ENCODE data around the gene MARF1. TPM values are rescaled to one million over a fixed set of nuclear protein-coding genes. Genes with fewer than 3 reads are reported as not detected.
A peak's percentile ranks its signal among the peaks of the same experiment; 100 is the strongest.
"Not testable (repeated sequence)": the region's sequence is repeated elsewhere in the genome, so short reads cannot be mapped to it uniquely, and the experiment has no call there.

MARF1 gene, protein sequence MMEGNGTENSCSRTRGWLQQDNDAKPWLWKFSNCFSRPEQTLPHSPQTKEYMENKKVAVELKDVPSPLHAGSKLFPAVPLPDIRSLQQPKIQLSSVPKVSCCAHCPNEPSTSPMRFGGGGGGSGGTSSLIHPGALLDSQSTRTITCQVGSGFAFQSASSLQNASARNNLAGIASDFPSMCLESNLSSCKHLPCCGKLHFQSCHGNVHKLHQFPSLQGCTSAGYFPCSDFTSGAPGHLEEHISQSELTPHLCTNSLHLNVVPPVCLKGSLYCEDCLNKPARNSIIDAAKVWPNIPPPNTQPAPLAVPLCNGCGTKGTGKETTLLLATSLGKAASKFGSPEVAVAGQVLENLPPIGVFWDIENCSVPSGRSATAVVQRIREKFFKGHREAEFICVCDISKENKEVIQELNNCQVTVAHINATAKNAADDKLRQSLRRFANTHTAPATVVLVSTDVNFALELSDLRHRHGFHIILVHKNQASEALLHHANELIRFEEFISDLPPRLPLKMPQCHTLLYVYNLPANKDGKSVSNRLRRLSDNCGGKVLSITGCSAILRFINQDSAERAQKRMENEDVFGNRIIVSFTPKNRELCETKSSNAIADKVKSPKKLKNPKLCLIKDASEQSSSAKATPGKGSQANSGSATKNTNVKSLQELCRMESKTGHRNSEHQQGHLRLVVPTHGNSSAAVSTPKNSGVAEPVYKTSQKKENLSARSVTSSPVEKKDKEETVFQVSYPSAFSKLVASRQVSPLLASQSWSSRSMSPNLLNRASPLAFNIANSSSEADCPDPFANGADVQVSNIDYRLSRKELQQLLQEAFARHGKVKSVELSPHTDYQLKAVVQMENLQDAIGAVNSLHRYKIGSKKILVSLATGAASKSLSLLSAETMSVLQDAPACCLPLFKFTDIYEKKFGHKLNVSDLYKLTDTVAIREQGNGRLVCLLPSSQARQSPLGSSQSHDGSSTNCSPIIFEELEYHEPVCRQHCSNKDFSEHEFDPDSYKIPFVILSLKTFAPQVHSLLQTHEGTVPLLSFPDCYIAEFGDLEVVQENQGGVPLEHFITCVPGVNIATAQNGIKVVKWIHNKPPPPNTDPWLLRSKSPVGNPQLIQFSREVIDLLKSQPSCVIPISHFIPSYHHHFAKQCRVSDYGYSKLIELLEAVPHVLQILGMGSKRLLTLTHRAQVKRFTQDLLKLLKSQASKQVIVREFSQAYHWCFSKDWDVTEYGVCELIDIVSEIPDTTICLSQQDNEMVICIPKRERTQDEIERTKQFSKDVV (N-terminal part only)
- 76.2 to 79.1 TPM (median 76.6 TPM) in 3 replicates for total RNA-seq

DNA sequence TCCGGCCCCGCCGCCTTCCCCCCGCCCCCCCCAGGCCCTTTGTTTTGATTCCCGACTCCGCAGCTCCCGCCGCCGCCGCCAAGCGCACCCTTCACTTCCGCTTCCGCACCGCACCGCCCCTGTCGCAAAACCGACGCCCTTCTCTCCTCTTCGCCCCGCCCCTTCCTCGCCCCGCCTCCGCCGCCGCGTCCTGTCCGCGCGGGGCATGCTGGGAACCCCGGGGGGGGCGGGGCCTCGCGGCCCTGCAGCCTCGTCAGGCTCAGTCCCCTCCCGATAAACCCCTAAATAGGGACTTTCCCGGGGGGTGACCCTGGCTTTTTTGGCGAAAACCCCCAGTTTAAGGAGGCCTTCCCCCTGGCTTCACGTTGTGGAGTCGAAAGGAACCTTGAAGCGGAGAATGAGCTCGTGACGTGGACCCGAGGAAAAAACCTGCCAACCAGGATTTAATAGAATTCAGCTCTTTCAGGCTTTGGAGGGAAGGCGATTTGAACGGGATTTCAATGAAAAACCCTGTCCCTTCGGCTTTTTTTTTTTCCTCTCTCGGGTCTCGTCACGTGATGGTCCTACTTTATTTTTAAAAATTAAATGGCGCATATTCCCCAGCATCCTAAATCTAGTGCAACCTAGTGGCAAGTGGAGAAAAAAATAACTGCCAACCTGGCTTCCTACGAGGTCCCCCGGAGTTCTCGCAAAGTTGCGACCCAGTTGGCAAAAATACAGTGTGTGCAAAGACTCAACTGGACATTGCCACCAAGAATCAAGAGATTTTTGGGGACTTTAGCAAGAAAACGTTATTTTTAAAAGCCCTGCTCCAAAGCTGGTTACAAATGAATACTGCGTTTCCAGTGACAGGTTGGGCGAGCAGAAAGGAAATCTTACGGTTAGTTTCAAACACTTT is at the start of gene MARF1:
Gene MARF1 (minus strand): TSS at position 107 of the 898 bp plus-strand sequence. CDS start 3,921 bp downstream, outside the sequence.
- peak; percentile 99 for DNase-seq (ENCODE audit: low spot score in 2 of 2, unreplicated experiment in 2 of 2)
- Mint-ChIP-seq H3K36me3 (peaks cover 8% of the 10 kb centered on the region), H3K27ac (peak within 1 kb of the TSS; percentile 98), H3K9me3 (no peaks in the 10 kb centered on the region), H3K27me3 (ENCODE audit: low read depth) (no peaks in the 10 kb centered on the region), H3K4me1 (peaks cover 26% of the 10 kb centered on the region), H3K4me3 (peak within 1 kb of the TSS; percentile 85)
- TF ChIP-seq, protein P1, sequence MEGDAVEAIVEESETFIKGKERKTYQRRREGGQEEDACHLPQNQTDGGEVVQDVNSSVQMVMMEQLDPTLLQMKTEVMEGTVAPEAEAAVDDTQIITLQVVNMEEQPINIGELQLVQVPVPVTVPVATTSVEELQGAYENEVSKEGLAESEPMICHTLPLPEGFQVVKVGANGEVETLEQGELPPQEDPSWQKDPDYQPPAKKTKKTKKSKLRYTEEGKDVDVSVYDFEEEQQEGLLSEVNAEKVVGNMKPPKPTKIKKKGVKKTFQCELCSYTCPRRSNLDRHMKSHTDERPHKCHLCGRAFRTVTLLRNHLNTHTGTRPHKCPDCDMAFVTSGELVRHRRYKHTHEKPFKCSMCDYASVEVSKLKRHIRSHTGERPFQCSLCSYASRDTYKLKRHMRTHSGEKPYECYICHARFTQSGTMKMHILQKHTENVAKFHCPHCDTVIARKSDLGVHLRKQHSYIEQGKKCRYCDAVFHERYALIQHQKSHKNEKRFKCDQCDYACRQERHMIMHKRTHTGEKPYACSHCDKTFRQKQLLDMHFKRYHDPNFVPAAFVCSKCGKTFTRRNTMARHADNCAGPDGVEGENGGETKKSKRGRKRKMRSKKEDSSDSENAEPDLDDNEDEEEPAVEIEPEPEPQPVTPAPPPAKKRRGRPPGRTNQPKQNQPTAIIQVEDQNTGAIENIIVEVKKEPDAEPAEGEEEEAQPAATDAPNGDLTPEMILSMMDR (IDR thresholded peaks at IDR 0.05; ENCODE audit: unreplicated experiment) = no peak

DNA sequence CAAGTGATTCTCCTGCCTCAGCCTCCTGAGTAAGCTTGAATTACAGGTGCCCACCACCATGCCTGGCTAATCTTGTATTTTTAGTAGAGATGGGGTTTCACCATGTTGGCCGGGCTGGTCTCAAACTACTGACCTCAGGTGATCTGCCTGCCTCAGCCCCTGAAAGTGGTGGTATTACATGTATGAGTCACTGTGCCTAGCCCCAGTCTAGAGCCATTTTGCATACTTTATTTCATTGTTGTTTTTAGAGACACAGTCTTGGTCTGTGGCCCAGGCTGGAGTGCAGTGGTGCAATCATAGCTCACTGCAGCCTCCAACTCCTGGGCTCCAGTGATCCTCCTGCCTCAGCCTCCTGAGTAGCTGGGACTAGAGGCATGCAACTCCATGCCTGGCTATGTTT is 49.6 kb upstream of the MARF1 start:
- H3K9me3 Mint-ChIP-seq; DNase-seq (ENCODE audit: low spot score in 2 of 2, unreplicated experiment in 2 of 2); H3K4me1 Mint-ChIP-seq; H3K4me3 Mint-ChIP-seq; H3K27me3 Mint-ChIP-seq (ENCODE audit: low read depth); H3K27ac Mint-ChIP-seq: not testable (repeated sequence)
- H3K36me3 Mint-ChIP-seq = peaks cover 35% of the 10 kb centered on the region

DNA sequence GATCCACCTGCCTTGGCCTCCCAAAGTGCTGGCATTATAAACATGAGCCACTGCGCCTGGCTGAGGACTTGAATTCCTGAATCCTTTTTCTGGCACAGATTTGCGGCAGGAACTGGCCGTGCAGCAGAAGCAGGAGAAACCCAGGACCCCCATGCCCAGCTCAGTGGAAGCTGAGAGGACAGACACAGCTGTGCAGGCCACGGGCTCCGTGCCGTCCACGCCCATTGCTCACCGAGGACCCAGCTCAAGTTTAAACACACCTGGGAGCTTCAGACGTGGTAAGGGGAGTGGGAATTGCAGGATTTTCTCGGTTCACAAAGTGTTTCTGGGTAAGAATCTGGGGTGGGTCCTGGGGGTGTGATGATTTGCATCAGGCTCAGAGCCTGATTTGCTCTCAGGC is 48.1 kb upstream of the MARF1 start:
- peaks cover 33% of the 10 kb centered on the region for H3K36me3 Mint-ChIP-seq
- TF ChIP-seq, protein P1 (IDR thresholded peaks at IDR 0.05; ENCODE audit: unreplicated experiment) = no peak
- H3K4me3 Mint-ChIP-seq = no peak overlapping the region
- no peaks in the 10 kb centered on the region for H3K9me3 Mint-ChIP-seq
- no peak for DNase-seq (ENCODE audit: low spot score in 2 of 2, unreplicated experiment in 2 of 2)
- H3K27ac Mint-ChIP-seq = no peak overlapping the region
- no peaks in the 10 kb centered on the region for H3K4me1 Mint-ChIP-seq
- no peaks in the 10 kb centered on the region for H3K27me3 Mint-ChIP-seq (ENCODE audit: low read depth)

DNA sequence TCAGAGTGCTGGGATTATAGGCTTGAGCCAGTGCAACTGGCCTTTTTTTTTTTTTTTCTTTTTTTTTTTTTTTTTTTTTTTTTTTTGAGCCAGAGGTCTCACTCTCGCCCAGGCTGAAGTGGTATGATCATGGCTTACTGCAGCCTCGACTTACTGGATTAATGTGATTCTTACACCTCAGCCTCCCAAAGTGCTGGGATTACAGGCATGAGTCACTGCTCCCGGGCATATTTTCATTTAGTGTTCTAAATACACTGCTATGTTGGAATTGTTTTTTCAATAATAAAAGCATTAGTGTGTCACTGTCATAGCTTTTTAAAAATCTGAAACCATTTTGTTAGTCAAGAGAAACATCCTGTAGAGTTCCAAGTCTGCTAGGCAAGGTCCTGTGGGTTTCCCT is 47.3 kb upstream of the MARF1 start:
- Mint-ChIP-seq H3K27ac (no peak overlapping the region), H3K4me3 (no peak overlapping the region), H3K36me3 (peaks cover 36% of the 10 kb centered on the region), H3K27me3 (ENCODE audit: low read depth) (no peaks in the 10 kb centered on the region), H3K9me3 (no peaks in the 10 kb centered on the region), H3K4me1 (no peaks in the 10 kb centered on the region)
- TF ChIP-seq, protein P1 (IDR thresholded peaks at IDR 0.05; ENCODE audit: unreplicated experiment) = no peak
- no peak for DNase-seq (ENCODE audit: low spot score in 2 of 2, unreplicated experiment in 2 of 2)

DNA sequence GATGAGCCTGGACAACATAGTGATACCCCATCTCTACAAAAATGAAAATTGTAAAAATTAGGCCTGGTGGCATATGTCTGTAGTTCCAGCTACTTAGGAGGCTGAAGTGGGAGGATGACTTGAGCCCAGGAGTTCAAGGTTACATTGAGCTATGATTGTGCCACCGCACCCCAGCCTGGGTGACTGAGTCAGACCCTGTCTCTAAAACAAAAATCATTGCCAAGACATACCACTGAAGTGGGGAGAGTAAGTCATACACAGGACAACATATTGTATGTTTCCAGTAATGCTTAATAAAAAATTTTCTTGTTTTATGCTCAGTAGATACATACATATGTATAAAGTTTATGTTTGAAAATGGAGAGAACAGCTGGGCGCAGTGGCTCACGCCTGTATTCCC is 46.3 kb upstream of the MARF1 start:
- Mint-ChIP-seq H3K4me3 (no peak overlapping the region), H3K9me3 (no peaks in the 10 kb centered on the region), H3K4me1 (no peaks in the 10 kb centered on the region), H3K27me3 (ENCODE audit: low read depth) (no peaks in the 10 kb centered on the region), H3K36me3 (peaks cover 40% of the 10 kb centered on the region), H3K27ac (no peak overlapping the region)
- no peak for DNase-seq (ENCODE audit: low spot score in 2 of 2, unreplicated experiment in 2 of 2)
- TF ChIP-seq, protein P1 (IDR thresholded peaks at IDR 0.05; ENCODE audit: unreplicated experiment) = no peak
